HCT116 (cell line): ENCODE data around the gene MAST4. TPM values are rescaled to one million over a fixed set of nuclear protein-coding genes. Genes with fewer than 3 reads are reported as not detected.

Source experiments
- ATAC-seq: fragments of 200-7000 bp; cut with Tn5 transposase; 2 replicates; pipeline ENCODE4 v1.9.1; 2020; ENCODE audit warnings: mild to moderate bottlenecking, moderate library complexity
- BruUV-seq: library from RNA; stranded (reverse); fragments of 400-500 nt; replicated peaks from 2 replicates; lab custom pipeline; 2021; lab: Mats Ljungman, UMichigan
- CTCF ChIA-PET: fragments of 300-600 bp; sonication (Branson Sonifier 250); formaldehyde crosslinking; loops from one replicate; lab custom pipeline; 2021; ENCODE audit warnings: antibody characterized with exemption; lab: Charles Lee
- POLR2A ChIA-PET: fragments of 300-600, 350-600 bp; sonication (Branson Sonifier 250); formaldehyde crosslinking; loops from one replicate; lab custom pipeline; 2021; ENCODE audit warnings: antibody characterized with exemption; lab: Charles Lee
- RAD21 ChIA-PET, 2 experiments: fragments of 300-600 bp; sonication (Branson Sonifier 250); formaldehyde crosslinking; loops; one replicate each; lab custom pipeline; 2023; ENCODE audit warnings: low total read pairs in 2 of 2; ENCODE audit not compliant: uncharacterized antibody in 2 of 2, unreplicated experiment in 2 of 2, low non-redundant PET in 1 of 2; lab: Charles Lee
- DNase-seq: peaks from one replicate; pipeline ENCODE4 v3.0.0-alpha.2; 2010; ENCODE audit warnings: low read depth, low spot score
- H2AFZ ChIP-seq: fragments of 200-600 bp; shearing (Covaris generic), sonication (generic); 2 replicates; pipeline ENCODE4 v1.6.1; 2017; ENCODE audit warnings: low read depth, mixed run types, mixed read lengths, antibody characterized with exemption, low read length; ENCODE audit not compliant: poor library complexity, severe bottlenecking
- H3K27ac ChIP-seq: 2 replicates; pipeline ENCODE4 v1.5.1; 2012; ENCODE audit warnings: low read depth, low read length
- H3K27me3 ChIP-seq: fragments of 200-600 bp; sonication (generic); 2 replicates; pipeline ENCODE4 v1.6.1; 2016; ENCODE audit warnings: mixed run types, low read length, mixed read lengths; ENCODE audit not compliant: insufficient read depth
- H3K36me3 ChIP-seq, 2 experiments: fragments of 200-500 bp in 1 of 2; fragments of 200-600 bp in 1 of 2; sonication (Bioruptor generic) in 1 of 2; sonication (generic) in 1 of 2; 2 replicates each; pipeline versions ENCODE4 v1.5.1 to v1.6.1; 2014 to 2016; ENCODE audit warnings: low read length in 2 of 2, inconsistent platforms in 1 of 2, mixed read lengths in 1 of 2, mixed run types in 1 of 2; ENCODE audit not compliant: insufficient read depth in 2 of 2, control insufficient read depth in 1 of 2
- H3K4me1 ChIP-seq, 2 experiments: fragments of 200-600 bp in 1 of 2; sonication (generic) in 1 of 2; 2 replicates each; pipeline versions ENCODE4 v1.5.1 to v1.6.1; 2012 to 2017; ENCODE audit warnings: low read length in 2 of 2, inconsistent platforms in 1 of 2, mild to moderate bottlenecking in 1 of 2, mixed read lengths in 1 of 2, mixed run types in 1 of 2, moderate library complexity in 1 of 2; ENCODE audit not compliant: insufficient read depth in 2 of 2, control insufficient read depth in 1 of 2
- H3K4me2 ChIP-seq: fragments of 200-600 bp; sonication (generic); 2 replicates; pipeline ENCODE4 v1.6.1; 2017; ENCODE audit warnings: mixed run types, low read length, mixed read lengths
- H3K4me3 ChIP-seq, 2 experiments: fragments of 200-600 bp in 1 of 2; sonication (generic) in 1 of 2; replicated peaks in 1 of 2; 2 replicates each; pipeline ENCODE4 v1.5.1; 2011 to 2016; ENCODE audit warnings: low read length in 2 of 2, control low read depth in 1 of 2, low read depth in 1 of 2, mild to moderate bottlenecking in 1 of 2, mixed read lengths in 1 of 2, mixed run types in 1 of 2
- H3K79me2 ChIP-seq: fragments of 200-600 bp; sonication (generic); 2 replicates; pipeline ENCODE4 v1.6.1; 2017; ENCODE audit warnings: mild to moderate bottlenecking, mixed run types, low read length, moderate library complexity, mixed read lengths; ENCODE audit not compliant: insufficient read depth
- H3K9ac ChIP-seq: fragments of 200-600 bp; sonication (generic); 2 replicates; pipeline ENCODE4 v1.6.1; 2016; ENCODE audit warnings: low read length, mixed read lengths
- H3K9me2 ChIP-seq: fragments of 200-600 bp; sonication (generic), shearing (Covaris generic); 2 replicates; pipeline ENCODE4 v1.6.1; 2017; ENCODE audit warnings: mixed run types, mild to moderate bottlenecking, moderate library complexity; ENCODE audit not compliant: insufficient read depth
- H3K9me3 ChIP-seq, 2 experiments: fragments of 200-500 bp in 1 of 2; fragments of 200-600 bp in 1 of 2; sonication (Bioruptor generic) in 1 of 2; sonication (generic) in 1 of 2; 2 replicates each; pipeline ENCODE4 v1.6.1; 2014 to 2017; ENCODE audit warnings: low read length in 2 of 2, mixed read lengths in 2 of 2, inconsistent platforms in 1 of 2, low read depth in 1 of 2, mild to moderate bottlenecking in 1 of 2, mixed run types in 1 of 2, moderate library complexity in 1 of 2; ENCODE audit not compliant: control insufficient read depth in 1 of 2, insufficient read depth in 1 of 2
- H4K20me1 ChIP-seq: fragments of 200-600 bp; sonication (generic), shearing (Covaris generic); 2 replicates; pipeline ENCODE4 v1.6.1; 2017; ENCODE audit warnings: mixed run types, mild to moderate bottlenecking, moderate library complexity; ENCODE audit not compliant: insufficient read depth
- CBX3 ChIP-seq: IDR thresholded peaks from 2 replicates; pipeline ENCODE4 v1.6.1; 2012; ENCODE audit warnings: low read depth
- EZH2phosphoT487 ChIP-seq: fragments of 200-600 bp; IDR thresholded peaks from 2 replicates; pipeline ENCODE4 v1.6.1; 2018; ENCODE audit warnings: antibody characterized with exemption, borderline replicate concordance
- FOSL1 ChIP-seq: IDR thresholded peaks from 2 replicates; pipeline ENCODE4 v1.6.1; 2012; ENCODE audit warnings: low read depth
- JUND ChIP-seq: IDR thresholded peaks from 2 replicates; pipeline ENCODE4 v1.6.1; 2012
- POLR2A ChIP-seq: IDR thresholded peaks from 2 replicates; pipeline ENCODE4 v1.7.0; 2011; ENCODE audit warnings: borderline replicate concordance; ENCODE audit not compliant: insufficient read depth, insufficient read length; ENCODE audit errors: extremely low read depth
- POLR2AphosphoS5 ChIP-seq: IDR thresholded peaks from 2 replicates; pipeline ENCODE4 v1.6.1; 2011; ENCODE audit warnings: mild to moderate bottlenecking, low read depth, low read length, moderate library complexity
- RAD21 ChIP-seq: IDR thresholded peaks from 2 replicates; pipeline ENCODE4 v1.6.1; 2012; ENCODE audit warnings: low read depth, mild to moderate bottlenecking
- REST ChIP-seq: IDR thresholded peaks from 2 replicates; pipeline ENCODE4 v1.6.1; 2012; ENCODE audit warnings: low read depth
- SIN3A ChIP-seq: IDR thresholded peaks from 2 replicates; pipeline ENCODE4 v1.6.1; 2012; ENCODE audit warnings: low read depth
- TCF7L2 ChIP-seq: IDR thresholded peaks from 2 replicates; pipeline ENCODE4 v1.7.0; 2011; ENCODE audit warnings: borderline replicate concordance, inconsistent platforms; ENCODE audit not compliant: insufficient read depth, insufficient read length; ENCODE audit errors: extremely low read depth
- YY1 ChIP-seq: IDR thresholded peaks from 2 replicates; pipeline ENCODE4 v1.6.1; 2011; ENCODE audit warnings: low read length, low read depth, moderate library complexity, mild to moderate bottlenecking; ENCODE audit not compliant: insufficient replicate concordance; ENCODE audit errors: extremely low read depth
- ZFX ChIP-seq: fragments of 450-650 bp; IDR thresholded peaks from 2 replicates; pipeline ENCODE4 v1.6.1; 2017
- intact Hi-C: fragments of 100-400 bp; cut with micrococcal nuclease; formaldehyde crosslinking; loops from 2 replicates; pipeline ENCODE4 v1.10.0; 2022
- total RNA-seq: library from RNA; stranded (reverse); gene quantifications from one replicate; pipeline ENCODE4 v1.2.1, GENCODE V29; 2021; ENCODE audit not compliant: unreplicated experiment
- TF ChIP-seq, protein P1 (sequence below): IDR thresholded peaks from 2 replicates; pipeline ENCODE4 v1.6.1; 2012
- TF ChIP-seq, protein P2 (sequence below): IDR thresholded peaks from 2 replicates; pipeline ENCODE4 v1.6.1; 2012

Gene MAST4
- total RNA-seq, 1 experiment from 2014 or later = 1.1 TPM

- DNase-seq = no peak
- no peak overlapping the region for H3K4me3 ChIP-seq
- no peak for ATAC-seq
- RAD21 ChIA-PET = no interaction called here
- TF ChIP-seq CBX3 = no peak
- TF ChIP-seq JUND = no peak
- no peak for TF ChIP-seq POLR2AphosphoS5
- TF ChIP-seq FOSL1 = no peak
- TF ChIP-seq POLR2A = no peak
- no peak for TF ChIP-seq REST
- TF ChIP-seq, protein P1, sequence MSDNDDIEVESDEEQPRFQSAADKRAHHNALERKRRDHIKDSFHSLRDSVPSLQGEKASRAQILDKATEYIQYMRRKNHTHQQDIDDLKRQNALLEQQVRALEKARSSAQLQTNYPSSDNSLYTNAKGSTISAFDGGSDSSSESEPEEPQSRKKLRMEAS = no peak
- TF ChIP-seq EZH2phosphoT487 = no peak
- TF ChIP-seq, protein P2, sequence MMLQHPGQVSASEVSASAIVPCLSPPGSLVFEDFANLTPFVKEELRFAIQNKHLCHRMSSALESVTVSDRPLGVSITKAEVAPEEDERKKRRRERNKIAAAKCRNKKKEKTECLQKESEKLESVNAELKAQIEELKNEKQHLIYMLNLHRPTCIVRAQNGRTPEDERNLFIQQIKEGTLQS = no peak
- TF ChIP-seq SIN3A = no peak
- TF ChIP-seq YY1 = no peak
- TF ChIP-seq RAD21 = no peak
- TF ChIP-seq ZFX = no peak
- TF ChIP-seq TCF7L2 = no peak
- CTCF ChIA-PET = no interaction called here
- no peaks in the 10 kb centered on the region for H3K9me2 ChIP-seq
- H3K27me3 ChIP-seq = peaks cover 46% of the 10 kb centered on the region
- H3K9ac ChIP-seq = no peak overlapping the region
- H3K4me1 ChIP-seq = no peaks in the 10 kb centered on the region
- POLR2A ChIA-PET = no interaction called here
- H3K9me3 ChIP-seq = no peaks in the 10 kb centered on the region
- BruUV-seq = no TSS peak
- no peaks in the 10 kb centered on the region for H4K20me1 ChIP-seq
- H3K27ac ChIP-seq = no peak overlapping the region
- no peak overlapping the region for H2AFZ ChIP-seq
- intact Hi-C loops = no loop called here
- no peaks in the 10 kb centered on the region for H3K36me3 ChIP-seq
- no peaks in the 10 kb centered on the region for H3K79me2 ChIP-seq
- H3K4me2 ChIP-seq = no peak overlapping the region
Measured at GRCh38 chr5:66888613-66889012, 292.4 kb downstream of the MAST4 start.
